ENCODE results near the gene FNIP1. TPM values are rescaled to one million over a fixed set of nuclear protein-coding genes. Genes with fewer than 3 reads are reported as not detected.
A peak's percentile ranks its signal among the peaks of the same experiment; 100 is the strongest.
"Not testable (repeated sequence)": the region's sequence is repeated elsewhere in the genome, so short reads cannot be mapped to it uniquely, and the experiment has no call there.

FNIP1 gene
- total RNA-seq, 2 experiments from 2014 or later = 14.0 to 15.9 TPM

DNA sequence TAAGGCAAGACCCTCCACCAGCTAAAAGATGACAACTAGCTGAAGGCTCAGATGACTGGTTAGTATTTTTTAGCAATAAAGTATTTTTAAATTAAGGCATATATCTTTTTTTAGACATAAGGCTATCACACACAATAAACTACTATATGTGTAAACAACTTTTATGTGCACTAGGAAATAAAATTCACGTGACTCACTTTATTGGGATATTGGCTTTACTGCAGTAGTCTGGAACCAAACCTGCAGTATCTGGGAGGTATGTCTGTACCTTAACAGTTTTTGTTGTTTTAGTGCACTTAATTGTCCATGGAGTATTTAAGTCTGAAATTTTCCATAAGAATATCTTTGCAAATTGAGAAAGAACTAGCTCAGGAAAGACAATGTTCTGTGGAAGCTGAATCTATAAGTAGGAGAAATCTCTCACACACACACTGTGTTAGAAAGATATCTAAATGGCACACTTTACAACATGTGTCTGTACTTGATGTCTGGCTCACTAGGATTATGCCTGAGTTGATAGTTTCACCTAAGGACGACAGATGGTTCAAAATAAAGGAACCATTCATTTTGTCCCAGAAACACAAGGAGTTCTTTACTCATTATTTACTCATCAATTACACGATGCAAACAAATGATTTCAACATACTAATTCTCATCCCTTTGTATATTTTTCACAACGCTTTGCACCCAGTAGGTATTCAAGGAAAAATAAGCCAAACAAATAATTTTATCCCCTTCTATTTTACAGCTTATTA lies 166.4 kb downstream of the FNIP1 start:
- POLR2A ChIA-PET = no interaction called here
- no peak for DNase-seq
- peaks cover 3% of the 10 kb centered on the region for H3K27me3 Mint-ChIP-seq
- intact Hi-C loops (cut with micrococcal nuclease) = loop anchor here (10.0 kb wide), 3 partner anchors 664 to 864 kb away; partner anchors contain the start of genes IRF1 and SLC22A4
- no peak overlapping the region for H3K4me3 Mint-ChIP-seq
- H3K36me3 Mint-ChIP-seq = peaks cover 18% of the 10 kb centered on the region
- no peak overlapping the region for H3K27ac Mint-ChIP-seq
- peaks cover 47% of the 10 kb centered on the region for H3K4me1 Mint-ChIP-seq (ENCODE audit: low read depth)
- H3K9me3 Mint-ChIP-seq = no peaks in the 10 kb centered on the region
- CTCF ChIA-PET = interaction anchor here (1.1 to 4.9 kb wide), 3 partner anchors 41 to 377 kb away, joined by 3 to 27 read pairs (median 3); no protein-coding TSS in a partner anchor

DNA sequence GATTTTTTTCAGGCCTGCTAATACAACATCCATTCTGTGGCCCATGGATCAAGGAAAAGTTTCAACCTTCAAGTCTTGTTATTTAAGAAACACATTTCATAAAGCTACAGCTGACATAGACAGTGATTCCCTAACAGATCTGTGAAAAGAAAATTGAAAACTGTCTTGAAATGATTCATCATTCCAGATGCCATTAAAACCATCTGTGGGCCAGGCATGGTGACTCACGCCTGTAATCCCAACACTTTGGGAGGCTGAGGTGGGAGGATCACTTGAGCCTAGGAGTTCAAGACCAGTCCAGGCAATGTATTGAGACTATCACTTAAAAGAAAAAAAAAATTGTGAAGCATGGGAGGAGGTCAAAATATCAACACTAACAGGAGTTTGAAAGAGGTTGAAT lies 167.8 kb downstream of the FNIP1 start:
- DNase-seq = no peak
- intact Hi-C loops (cut with micrococcal nuclease) = no loop called here
- Mint-ChIP-seq H3K27ac (peak overlapping the region; percentile 11), H3K36me3 (peaks cover 16% of the 10 kb centered on the region), H3K4me1 (ENCODE audit: low read depth) (peaks cover 48% of the 10 kb centered on the region), H3K9me3 (no peaks in the 10 kb centered on the region), H3K4me3 (no peak overlapping the region), H3K27me3 (no peaks in the 10 kb centered on the region)
- POLR2A ChIA-PET = no interaction called here
- CTCF ChIA-PET = interaction anchor here (4.9 kb wide), 1 partner anchor 39 kb away, joined by 27 read pairs; no protein-coding TSS in a partner anchor

DNA sequence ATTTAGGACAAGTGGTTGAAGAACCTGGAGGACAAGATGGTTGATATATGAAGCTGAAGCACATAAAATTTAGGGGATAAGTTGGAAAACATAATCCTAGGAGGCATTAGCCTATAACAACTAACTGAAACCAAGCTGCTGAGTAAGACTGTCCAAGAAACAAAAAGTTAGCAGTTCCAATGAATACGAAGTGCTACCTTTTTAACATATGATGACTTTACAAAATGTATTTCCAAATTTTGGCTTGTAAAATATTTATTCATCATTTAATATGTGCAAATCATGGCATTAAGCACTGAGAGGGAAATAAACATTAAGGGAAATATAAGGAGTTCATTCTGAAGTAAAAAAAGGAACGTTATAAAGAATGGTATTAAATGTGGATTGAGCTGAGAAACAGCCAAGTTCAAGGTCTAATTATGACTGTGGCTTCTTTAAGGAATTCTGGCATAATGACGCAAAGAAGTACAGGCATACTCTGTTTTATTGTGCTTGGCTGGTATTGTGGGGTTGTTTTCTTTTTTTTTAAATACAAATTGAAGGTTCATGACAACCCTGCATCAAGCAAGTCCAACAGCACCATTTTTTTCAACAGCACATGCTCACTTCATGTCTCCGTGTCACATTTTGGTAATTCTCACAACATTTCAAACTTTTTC lies 169.5 kb downstream of the FNIP1 start:
- no peaks in the 10 kb centered on the region for H3K27me3 Mint-ChIP-seq
- intact Hi-C loops (cut with micrococcal nuclease) = no loop called here
- peaks cover 15% of the 10 kb centered on the region for H3K36me3 Mint-ChIP-seq
- no peak for DNase-seq
- ChIA-PET CTCF (no interaction called here), POLR2A (no interaction called here)
- no peak overlapping the region for H3K4me3 Mint-ChIP-seq
- H3K27ac Mint-ChIP-seq = no peak overlapping the region
- peaks cover 58% of the 10 kb centered on the region for H3K4me1 Mint-ChIP-seq (ENCODE audit: low read depth)
- no peaks in the 10 kb centered on the region for H3K9me3 Mint-ChIP-seq

DNA sequence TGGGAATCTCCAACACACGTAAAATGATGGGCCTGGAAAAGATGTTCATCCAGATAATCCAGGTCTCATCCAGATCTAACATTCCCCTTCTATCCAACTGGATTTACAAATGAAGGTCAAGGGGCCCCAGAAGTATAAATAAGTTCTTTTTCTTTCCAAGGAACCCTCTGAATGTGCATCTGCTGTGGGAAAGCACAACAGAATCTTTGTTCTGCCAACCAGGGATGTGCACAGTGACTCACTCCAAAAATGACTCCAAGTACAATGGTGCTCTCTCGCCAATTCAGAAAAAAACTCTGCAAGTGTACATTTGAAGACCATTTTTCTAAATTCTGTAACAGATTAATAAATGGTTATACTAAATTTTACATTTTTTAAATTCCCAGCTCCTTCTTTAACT lies 174.2 kb downstream of the FNIP1 start:
- peaks cover 10% of the 10 kb centered on the region for H3K36me3 Mint-ChIP-seq
- no peak for DNase-seq
- peaks cover 62% of the 10 kb centered on the region for H3K4me1 Mint-ChIP-seq (ENCODE audit: low read depth)
- ChIA-PET CTCF (interaction anchor here (1.0 kb wide), 1 partner anchor 554 kb away, joined by 3 read pairs; no protein-coding TSS in a partner anchor), POLR2A (no interaction called here)
- H3K27me3 Mint-ChIP-seq = no peaks in the 10 kb centered on the region
- intact Hi-C loops (cut with micrococcal nuclease) = no loop called here
- H3K27ac Mint-ChIP-seq = no peak overlapping the region
- no peak overlapping the region for H3K4me3 Mint-ChIP-seq
- no peaks in the 10 kb centered on the region for H3K9me3 Mint-ChIP-seq

GRCh38 chr5:131621164-131621563 lies 175.7 kb downstream of the FNIP1 start:
- H3K27ac Mint-ChIP-seq; DNase-seq; POLR2A ChIA-PET; H3K27me3 Mint-ChIP-seq; H3K4me3 Mint-ChIP-seq; H3K9me3 Mint-ChIP-seq; intact Hi-C loops (cut with micrococcal nuclease): not testable (repeated sequence)
- CTCF ChIA-PET = interaction anchor here (1.9 kb wide), 1 partner anchor 32 kb away, joined by 8 read pairs; no protein-coding TSS in a partner anchor
- peaks cover 17% of the 10 kb centered on the region for H3K36me3 Mint-ChIP-seq
- peaks cover 62% of the 10 kb centered on the region for H3K4me1 Mint-ChIP-seq (ENCODE audit: low read depth)

DNA sequence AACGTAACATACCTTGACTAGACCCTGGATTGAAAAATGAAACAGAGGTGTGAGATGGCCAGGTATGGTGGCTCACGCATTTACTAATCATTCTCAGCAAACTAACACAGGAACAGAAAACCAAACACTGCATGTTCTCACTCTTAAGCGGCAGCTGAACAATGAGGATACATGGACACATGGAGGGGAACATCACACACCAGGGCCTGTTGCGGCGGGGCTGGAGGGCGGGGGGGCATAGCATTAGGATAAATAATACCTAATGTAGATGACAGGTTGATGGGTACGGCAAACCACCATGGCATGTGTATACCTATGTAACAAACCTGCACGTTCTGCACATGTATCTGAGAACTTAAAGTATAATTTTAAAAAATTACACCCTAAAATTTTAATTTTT lies 177.7 kb downstream of the FNIP1 start:
- Mint-ChIP-seq H3K27ac (no peak overlapping the region), H3K27me3 (no peaks in the 10 kb centered on the region), H3K4me3 (no peak overlapping the region), H3K36me3 (peaks cover 17% of the 10 kb centered on the region), H3K4me1 (ENCODE audit: low read depth) (peaks cover 60% of the 10 kb centered on the region), H3K9me3 (peaks cover 6% of the 10 kb centered on the region)
- no peak for DNase-seq
- ChIA-PET POLR2A (no interaction called here), CTCF (no interaction called here)
- intact Hi-C loops (cut with micrococcal nuclease) = no loop called here

DNA sequence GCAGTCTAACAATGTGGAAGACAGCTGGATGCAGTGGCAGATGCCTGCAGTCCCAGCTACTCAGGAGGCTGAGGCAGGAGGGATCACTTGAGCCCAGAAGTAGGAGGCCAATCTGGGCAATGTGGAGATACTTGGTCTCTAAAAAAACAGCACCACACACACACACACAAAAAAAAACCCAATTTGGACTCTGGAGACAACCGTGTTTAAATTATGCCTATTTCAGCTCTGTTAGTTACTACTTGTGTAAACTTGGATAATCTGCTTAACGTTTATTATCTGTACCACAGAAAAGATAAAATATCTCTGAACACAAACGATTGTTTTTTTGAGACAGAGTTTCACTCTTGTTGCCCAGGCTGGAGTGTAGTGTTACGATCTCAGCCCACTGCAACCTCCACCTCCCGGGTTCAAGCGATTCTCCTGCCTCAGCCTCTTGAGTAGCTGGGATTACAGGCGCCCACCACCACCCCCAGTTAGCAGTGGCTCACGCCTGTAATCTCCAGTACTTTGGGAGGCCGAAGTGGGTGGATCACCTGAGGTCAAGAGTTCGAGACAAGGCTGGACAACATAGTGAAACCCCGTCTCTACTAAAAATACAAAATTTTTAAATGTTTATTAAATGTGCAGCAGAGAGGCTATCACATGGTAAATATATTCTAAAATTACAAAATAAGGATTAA lies 179.5 kb downstream of the FNIP1 start:
- peaks cover 13% of the 10 kb centered on the region for H3K36me3 Mint-ChIP-seq
- no peak for DNase-seq
- peaks cover 6% of the 10 kb centered on the region for H3K9me3 Mint-ChIP-seq
- no peaks in the 10 kb centered on the region for H3K27me3 Mint-ChIP-seq
- intact Hi-C loops (cut with micrococcal nuclease) = no loop called here
- peaks cover 46% of the 10 kb centered on the region for H3K4me1 Mint-ChIP-seq (ENCODE audit: low read depth)
- no peak overlapping the region for H3K27ac Mint-ChIP-seq
- POLR2A ChIA-PET = no interaction called here
- CTCF ChIA-PET = no interaction called here
- H3K4me3 Mint-ChIP-seq = no peak overlapping the region

- peaks cover 6% of the 10 kb centered on the region for H3K9me3 Mint-ChIP-seq
- DNase-seq = no peak
- H3K27me3 Mint-ChIP-seq = no peaks in the 10 kb centered on the region
- CTCF ChIA-PET = no interaction called here
- peaks cover 13% of the 10 kb centered on the region for H3K36me3 Mint-ChIP-seq
- H3K4me1 Mint-ChIP-seq (ENCODE audit: low read depth) = peaks cover 43% of the 10 kb centered on the region
- H3K27ac Mint-ChIP-seq = no peak overlapping the region
- intact Hi-C loops (cut with micrococcal nuclease) = no loop called here
- POLR2A ChIA-PET = interaction anchor here (0.8 kb wide), 1 partner anchor 213 kb away, joined by 3 read pairs; no protein-coding TSS in a partner anchor
- H3K4me3 Mint-ChIP-seq = no peak overlapping the region
Measured at GRCh38 chr5:131615957-131616356, 180.9 kb downstream of the FNIP1 start.

DNA sequence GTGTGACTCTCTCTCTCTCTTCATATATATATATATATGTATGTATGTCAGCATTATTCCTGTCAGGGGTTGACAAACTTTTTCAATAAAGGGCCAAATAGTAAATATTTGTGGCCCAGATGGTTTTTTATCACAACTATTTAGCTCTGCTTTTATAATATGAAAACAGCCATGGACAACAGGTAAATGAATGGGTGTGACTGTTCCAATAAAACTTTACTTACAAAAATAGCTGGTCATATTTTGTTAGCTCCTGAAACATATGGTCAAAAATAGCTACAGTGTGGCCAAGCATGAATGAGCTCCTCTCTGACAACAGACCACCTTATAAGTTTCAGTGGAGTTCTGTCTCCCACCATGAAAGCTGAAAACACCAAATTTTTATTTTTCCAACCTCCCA lies 183.4 kb downstream of the FNIP1 start:
- no peak overlapping the region for H3K27ac Mint-ChIP-seq
- no peak for DNase-seq
- intact Hi-C loops (cut with micrococcal nuclease) = no loop called here
- H3K36me3 Mint-ChIP-seq = peaks cover 14% of the 10 kb centered on the region
- H3K9me3 Mint-ChIP-seq = peaks cover 6% of the 10 kb centered on the region
- H3K4me1 Mint-ChIP-seq (ENCODE audit: low read depth) = peaks cover 45% of the 10 kb centered on the region
- POLR2A ChIA-PET = no interaction called here
- no peak overlapping the region for H3K4me3 Mint-ChIP-seq
- no peaks in the 10 kb centered on the region for H3K27me3 Mint-ChIP-seq
- CTCF ChIA-PET = interaction anchor here (0.7 to 1.2 kb wide), 2 partner anchors 394 to 449 kb away, joined by 3 to 4 read pairs; no protein-coding TSS in a partner anchor

DNA sequence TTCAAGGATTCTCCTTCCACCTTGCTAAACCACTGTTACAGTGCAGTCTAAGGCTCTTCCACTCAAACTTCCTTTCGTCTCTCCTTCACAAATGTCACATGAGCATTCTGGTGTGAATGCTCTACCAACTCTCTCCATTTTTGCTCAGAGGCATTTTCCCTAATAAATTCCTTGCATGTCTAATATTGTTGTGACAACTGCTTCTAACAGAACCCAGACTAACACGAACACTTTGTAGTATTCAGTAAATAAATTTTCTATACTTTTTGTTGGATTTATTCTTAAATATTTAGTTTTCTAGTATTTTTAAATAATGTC lies 185.8 kb downstream of the FNIP1 start:
- no peak for DNase-seq
- no peaks in the 10 kb centered on the region for H3K27me3 Mint-ChIP-seq
- peaks cover 6% of the 10 kb centered on the region for H3K9me3 Mint-ChIP-seq
- no peak overlapping the region for H3K27ac Mint-ChIP-seq
- H3K4me1 Mint-ChIP-seq (ENCODE audit: low read depth) = peaks cover 48% of the 10 kb centered on the region
- intact Hi-C loops (cut with micrococcal nuclease) = no loop called here
- peaks cover 5% of the 10 kb centered on the region for H3K36me3 Mint-ChIP-seq
- H3K4me3 Mint-ChIP-seq = no peak overlapping the region
- ChIA-PET POLR2A (no interaction called here), CTCF (interaction anchor here (1.3 to 3.0 kb wide), 2 partner anchors 22 to 452 kb away, joined by 3 to 13 read pairs; no protein-coding TSS in a partner anchor)

DNA sequence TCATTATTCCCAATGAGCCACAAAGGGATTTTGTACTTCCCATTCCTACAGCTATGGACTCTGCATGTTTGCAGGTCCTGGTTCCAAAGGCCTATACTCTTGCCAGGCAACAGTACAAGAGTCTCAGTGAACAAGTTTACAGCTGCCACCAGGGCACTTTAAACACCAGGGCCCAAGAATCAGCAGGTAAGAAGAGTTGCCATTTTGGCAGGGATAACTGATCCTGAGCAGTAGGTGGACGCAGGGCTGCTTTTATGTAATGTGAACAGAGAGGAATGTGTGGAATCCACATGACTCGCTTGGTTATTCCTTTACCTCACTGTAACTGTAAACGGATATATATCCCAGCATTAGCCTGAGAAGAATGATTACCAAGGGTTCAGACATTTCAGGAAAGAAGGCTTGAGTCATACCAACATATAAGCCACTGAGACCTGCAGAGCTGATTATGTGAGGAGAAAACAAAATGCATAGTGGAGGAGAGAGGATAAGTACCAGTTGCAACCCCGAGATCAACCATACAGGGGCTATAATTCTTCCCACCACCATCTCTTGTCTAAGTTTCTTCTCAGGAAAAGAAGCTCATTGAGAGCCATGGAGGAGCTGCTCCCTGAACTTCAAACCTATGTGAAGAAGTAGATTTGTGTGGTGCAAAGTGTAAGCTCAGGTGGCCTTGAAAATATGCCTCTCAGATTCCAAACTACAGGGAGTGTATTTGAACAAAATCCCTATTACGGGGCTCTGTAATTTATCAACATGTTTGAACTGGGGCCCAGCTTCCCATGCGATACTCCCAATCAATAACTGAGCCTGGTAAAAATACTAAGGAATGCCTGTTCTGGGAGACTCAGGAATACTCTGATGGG lies 186.4 kb downstream of the FNIP1 start:
- H3K4me1 Mint-ChIP-seq (ENCODE audit: low read depth) = peaks cover 47% of the 10 kb centered on the region
- intact Hi-C loops (cut with micrococcal nuclease) = no loop called here
- no peak for DNase-seq
- H3K36me3 Mint-ChIP-seq = peaks cover 4% of the 10 kb centered on the region
- peaks cover 6% of the 10 kb centered on the region for H3K9me3 Mint-ChIP-seq
- ChIA-PET POLR2A (no interaction called here), CTCF (interaction anchor here (1.3 to 3.0 kb wide), 2 partner anchors 21 to 452 kb away, joined by 3 to 13 read pairs; no protein-coding TSS in a partner anchor)
- H3K27ac Mint-ChIP-seq = no peak overlapping the region
- no peak overlapping the region for H3K4me3 Mint-ChIP-seq
- no peaks in the 10 kb centered on the region for H3K27me3 Mint-ChIP-seq

Data from activated CD4-positive, alpha-beta memory T cell treated with anti-CD3 and anti-CD28 coated beads for 36 hours (primary cell).